Smooth muscle cell (in vitro differentiated cells): Measurements from ENCODE around the gene TEX261. TPM values are rescaled to one million over a fixed set of nuclear protein-coding genes. Genes with fewer than 3 reads are reported as not detected.

Experiments used
- DNase-seq: peaks from one replicate; lab custom pipeline; 2025; ENCODE audit not compliant: unreplicated experiment; lab: John Stamatoyannopoulos, UW
- H2AFZ ChIP-seq: fragments of 200-600 bp; sonication (generic); 2 replicates; pipeline ENCODE4 v1.6.0; 2016; ENCODE audit warnings: antibody characterized with exemption, low read depth, mild to moderate bottlenecking
- H3F3A ChIP-seq: fragments of 200-600 bp; sonication (generic); 2 replicates; pipeline ENCODE4 v1.6.0; 2017; ENCODE audit warnings: antibody characterized with exemption, low read depth
- H3K27ac ChIP-seq: fragments of 200-600 bp; sonication (generic); 2 replicates; pipeline ENCODE4 v1.5.1; 2016; ENCODE audit warnings: low read depth, mild to moderate bottlenecking
- H3K27me3 ChIP-seq: fragments of 200-600 bp; sonication (generic); 2 replicates; pipeline ENCODE4 v1.6.1; 2016; ENCODE audit warnings: low read depth, mild to moderate bottlenecking
- H3K36me3 ChIP-seq: fragments of 200-600 bp; sonication (generic); 2 replicates; pipeline ENCODE4 v1.5.1; 2016; ENCODE audit warnings: low read depth
- H3K4me1 ChIP-seq: fragments of 200-600 bp; sonication (generic); 2 replicates; pipeline ENCODE4 v1.5.1; 2016; ENCODE audit warnings: low read depth
- H3K4me2 ChIP-seq: fragments of 200-600 bp; sonication (generic); 2 replicates; pipeline ENCODE4 v1.6.0; 2016; ENCODE audit warnings: mild to moderate bottlenecking
- H3K4me3 ChIP-seq: fragments of 200-600 bp; sonication (generic); 2 replicates; pipeline ENCODE4 v1.5.1; 2016; ENCODE audit warnings: mild to moderate bottlenecking
- H3K79me2 ChIP-seq: fragments of 200-600 bp; sonication (generic); 2 replicates; pipeline ENCODE4 v1.6.0; 2016; ENCODE audit warnings: low read depth, mild to moderate bottlenecking
- H3K9ac ChIP-seq: fragments of 200-600 bp; sonication (generic); 2 replicates; pipeline ENCODE4 v1.6.0; 2016; ENCODE audit warnings: low read depth
- H3K9me3 ChIP-seq: fragments of 200-600 bp; sonication (generic); replicated peaks from 2 replicates; pipeline ENCODE4 v1.5.1; 2016; ENCODE audit warnings: low read depth
- H4K20me1 ChIP-seq: fragments of 200-600 bp; sonication (generic); 2 replicates; pipeline ENCODE4 v1.6.0; 2016; ENCODE audit warnings: low read depth
- CTCF ChIP-seq: fragments of 200-600 bp; sonication (generic); IDR thresholded peaks from 2 replicates; pipeline ENCODE4 v1.5.1; 2017; ENCODE audit warnings: borderline replicate concordance, mild to moderate bottlenecking, antibody characterized with exemption; ENCODE audit not compliant: insufficient read depth, poor library complexity, severe bottlenecking
- WGBS: methylation state at CpG from one replicate; pipeline ENCODE4 v1.1.7; 2016; ENCODE audit warnings: low lambda C conversion rate; 5-methylcytosine and 5-hydroxymethylcytosine counted together
- polyA plus RNA-seq: library from polyadenylated mRNA; unstranded; fragments of >200 nt; fragmentation: Nextera tagmentation; extraction: Ambion mirVana; gene quantifications from 2 replicates; pipeline ENCODE4 v1.2.1, GENCODE V29; 2016
- total RNA-seq: library from RNA; depleted of rRNA; stranded (reverse); fragments of >200 nt; gene quantifications from 2 replicates; pipeline ENCODE4 v1.2.3, GENCODE V29; 2014

TEX261 gene
- total and polyA plus RNA-seq, 2 experiments from 2014 or later: 29.3 to 35.2 TPM

DNA sequence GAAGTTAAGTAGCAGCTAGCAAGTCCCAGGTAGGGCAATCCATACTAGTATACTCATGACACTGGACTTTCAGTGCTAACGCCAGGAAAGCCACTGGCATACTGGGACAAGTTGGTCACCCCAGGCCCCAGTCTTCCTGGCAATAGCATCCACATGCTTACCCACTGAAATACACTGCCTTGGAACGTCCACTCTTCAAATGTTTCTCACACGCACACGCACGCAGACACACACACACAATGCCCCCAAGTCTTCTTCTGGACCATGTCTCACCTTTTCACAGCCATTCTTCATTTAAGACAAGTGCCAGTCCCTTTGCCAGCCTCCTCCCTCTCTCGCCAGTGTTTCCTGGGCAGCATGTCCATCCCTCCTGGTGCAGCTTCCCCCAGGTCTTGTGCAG is 8.7 kb upstream of the TEX261 start:
- Histone ChIP-seq H3K27me3 (no peaks in the 10 kb centered on the region), H3K4me2 (no peak overlapping the region), H4K20me1 (no peaks in the 10 kb centered on the region), H3K4me3 (no peak overlapping the region), H3K9me3 (no peaks in the 10 kb centered on the region), H3K79me2 (no peaks in the 10 kb centered on the region), H2AFZ (no peak overlapping the region), H3K27ac (no peak overlapping the region), H3K4me1 (peaks cover 10% of the 10 kb centered on the region), H3F3A (no peaks in the 10 kb centered on the region), H3K9ac (no peak overlapping the region), H3K36me3 (no peaks in the 10 kb centered on the region)
- 92% methylated on average over 6 of the region's 6 CpGs for WGBS
- no peak for TF ChIP-seq CTCF
- no peak for DNase-seq

- DNase-seq: no peak
- WGBS: 31% methylated on average over 11 of the region's 11 CpGs
- Histone ChIP-seq H3K9ac (no peak overlapping the region), H3K9me3 (no peaks in the 10 kb centered on the region), H3K27me3 (no peaks in the 10 kb centered on the region), H3K36me3 (no peaks in the 10 kb centered on the region), H4K20me1 (no peaks in the 10 kb centered on the region), H2AFZ (peak overlapping the region; percentile 5), H3K27ac (no peak overlapping the region), H3F3A (no peaks in the 10 kb centered on the region), H3K4me2 (no peak overlapping the region), H3K4me1 (peaks cover 10% of the 10 kb centered on the region), H3K4me3 (no peak overlapping the region), H3K79me2 (no peaks in the 10 kb centered on the region)
- TF ChIP-seq CTCF: no peak
Observed at GRCh38 chr2:71001981-71002570, 7.4 kb upstream of the TEX261 start.

- Histone ChIP-seq H3F3A (no peaks in the 10 kb centered on the region), H3K27me3 (no peaks in the 10 kb centered on the region), H2AFZ (no peak overlapping the region), H4K20me1 (no peaks in the 10 kb centered on the region), H3K4me1 (peaks cover 10% of the 10 kb centered on the region), H3K27ac (no peak overlapping the region), H3K4me3 (no peak overlapping the region), H3K9ac (no peak overlapping the region), H3K4me2 (no peak overlapping the region), H3K36me3 (no peaks in the 10 kb centered on the region), H3K79me2 (no peaks in the 10 kb centered on the region), H3K9me3 (no peaks in the 10 kb centered on the region)
- TF ChIP-seq CTCF: no peak
- no peak for DNase-seq
- 85% methylated on average over 5 of the region's 5 CpGs for WGBS
Observed at GRCh38 chr2:71001592-71001927, 6.9 kb upstream of the TEX261 start.
